A549 (cell line): Measurements from ENCODE around the gene CYP2D6. TPM values are rescaled to one million over a fixed set of nuclear protein-coding genes. Genes with fewer than 3 reads are reported as not detected.
"Not testable (repeated sequence)": the region's sequence is repeated elsewhere in the genome, so short reads cannot be mapped to it uniquely, and the experiment has no call there.

Experiments used
- ATAC-seq, 2 experiments: fragments of 200-7000 bp in 1 of 2; fragments of >200 bp in 1 of 2; cut with Nextera tagmentation in 1 of 2; cut with Tn5 transposase in 1 of 2; 3 replicates each; pipeline versions ENCODE4 v1.8.0 to v1.9.1; 2018 to 2020; ENCODE audit warnings: mild to moderate bottlenecking in 1 of 2, moderate library complexity in 1 of 2
- CTCF ChIA-PET: fragments of 300-600 bp; sonication (Branson Sonifier 250); formaldehyde crosslinking; extraction: SDS; loops from one replicate; lab custom pipeline; 2021; ENCODE audit warnings: antibody characterized with exemption, inconsistent platforms; lab: Yijun Ruan, JAX
- POLR2A ChIA-PET: fragments of 350-600 bp; formaldehyde crosslinking; extraction: SDS; loops from one replicate; lab custom pipeline; 2021; ENCODE audit warnings: antibody characterized with exemption, inconsistent platforms; lab: Yijun Ruan, JAX
- DNase-seq, 2 experiments: peaks; one replicate each; pipeline versions ENCODE4 v3.0.0 to v3.0.0-alpha.2; 2011 to 2016; ENCODE audit warnings: low read depth in 1 of 2, low spot score in 1 of 2
- FAIRE-seq: peaks from 2 replicates; lab custom pipeline; 2011; peaks lifted over from hg19 to GRCh38; lab: Jason Lieb, UNC
- H3K27ac ChIP-seq, 2 experiments: fragments of >200 bp; sonication (Bioruptor Twin); formaldehyde crosslinking; 3 replicates each; pipeline ENCODE4 v1.5.1; 2016 to 2017
- H3K4me1 ChIP-seq: fragments of >200 bp; sonication (Bioruptor Twin); formaldehyde crosslinking; 3 replicates; pipeline ENCODE4 v1.6.1; 2016
- H3K4me2 ChIP-seq: fragments of >200 bp; sonication (Bioruptor Twin); formaldehyde crosslinking; 3 replicates; pipeline ENCODE4 v1.6.1; 2016
- H3K4me3 ChIP-seq: fragments of >200 bp; sonication (Bioruptor Twin); formaldehyde crosslinking; 3 replicates; pipeline ENCODE4 v1.5.1; 2016
- H3K9me3 ChIP-seq: fragments of >200 bp; sonication (Bioruptor Twin); formaldehyde crosslinking; 3 replicates; pipeline ENCODE4 v1.6.1; 2016
- CHD2 ChIP-seq: fragments of 150-350 bp; IDR thresholded peaks from 2 replicates; pipeline ENCODE4 v1.6.1; 2014; ENCODE audit warnings: low read length; ENCODE audit not compliant: partially characterized antibody
- CHD4 ChIP-seq: fragments of 200-600 bp; sonication (generic); IDR thresholded peaks from 2 replicates; pipeline ENCODE4 v1.6.1; 2016; ENCODE audit warnings: antibody characterized with exemption, mild to moderate bottlenecking, borderline replicate concordance
- CTCF ChIP-seq: fragments of >200 bp; sonication (Bioruptor Twin); formaldehyde crosslinking; IDR thresholded peaks from 3 replicates; pipeline ENCODE4 v1.5.1; 2016
- FOSL2 ChIP-seq, 2 experiments: fragments of 450-650 bp in 1 of 2; fragments of >200 bp in 1 of 2; sonication (Bioruptor Twin) in 1 of 2; formaldehyde crosslinking; IDR thresholded peaks; 2 replicates each; pipeline versions ENCODE4 v1.5.0 to v1.6.1; 2016 to 2020; ENCODE audit warnings: mild to moderate bottlenecking in 1 of 2, moderate library complexity in 1 of 2
- FOXS1 ChIP-seq: fragments of 250-450 bp; sonication (Bioruptor Pico); IDR thresholded peaks from 2 replicates; pipeline ENCODE4 v1.5.0; 2020; ENCODE audit warnings: mild to moderate bottlenecking, moderate library complexity
- HDAC2 ChIP-seq: fragments of 200-600 bp; sonication (generic); IDR thresholded peaks from 2 replicates; pipeline ENCODE4 v1.6.1; 2016
- HMGXB4 ChIP-seq: fragments of 250-450 bp; sonication (Bioruptor Pico); IDR thresholded peaks from 2 replicates; pipeline ENCODE4 v1.5.0; 2021; ENCODE audit warnings: mild to moderate bottlenecking, moderate library complexity, borderline replicate concordance
- HOXA7 ChIP-seq: fragments of 250-450 bp; sonication (Bioruptor Pico); IDR thresholded peaks from 2 replicates; pipeline ENCODE4 v1.5.0; 2020; ENCODE audit warnings: mild to moderate bottlenecking, moderate library complexity
- JUN ChIP-seq, 2 experiments: fragments of >200 bp; sonication (Bioruptor Twin); formaldehyde crosslinking; IDR thresholded peaks; 2 replicates in 1 of 2; 3 replicates in 1 of 2; pipeline ENCODE4 v1.6.1; 2016 to 2017
- KDM1A ChIP-seq: fragments of 200-600 bp; sonication (generic); IDR thresholded peaks from 2 replicates; pipeline ENCODE4 v1.6.1; 2016; ENCODE audit warnings: low read depth, mild to moderate bottlenecking
- MAFK ChIP-seq: fragments of 450-650 bp; IDR thresholded peaks from 2 replicates; pipeline ENCODE4 v1.6.1; 2014; ENCODE audit not compliant: partially characterized antibody
- MAZ ChIP-seq: fragments of 150-350 bp; IDR thresholded peaks from 2 replicates; pipeline ENCODE4 v1.6.1; 2014; ENCODE audit warnings: antibody characterized with exemption, low read depth, low read length, borderline replicate concordance
- NR3C1 ChIP-seq: fragments of >200 bp; sonication (Bioruptor Twin); formaldehyde crosslinking; IDR thresholded peaks from 3 replicates; pipeline ENCODE4 v1.6.1; 2017
- PBX3 ChIP-seq: IDR thresholded peaks from 2 replicates; pipeline ENCODE4 v1.6.1; 2012
- RAD21 ChIP-seq, 2 experiments: fragments of >200 bp in 1 of 2; sonication (Bioruptor Twin) in 1 of 2; formaldehyde crosslinking in 1 of 2; IDR thresholded peaks in 1 of 2; conservative IDR thresholded peaks in 1 of 2; 2 replicates in 1 of 2; 3 replicates in 1 of 2; pipeline ENCODE4 v1.6.1; 2012 to 2018; ENCODE audit warnings: inconsistent platforms in 1 of 2
- RARB ChIP-seq: fragments of 250-450 bp; sonication (Bioruptor Pico); IDR thresholded peaks from 2 replicates; pipeline ENCODE4 v1.8.0; 2021; ENCODE audit warnings: mild to moderate bottlenecking, moderate library complexity
- RNF2 ChIP-seq: fragments of 200-600 bp; sonication (generic); IDR thresholded peaks from 2 replicates; pipeline ENCODE4 v1.6.1; 2016; ENCODE audit warnings: low read depth, mild to moderate bottlenecking, antibody characterized with exemption, moderate library complexity, borderline replicate concordance
- SMC3 ChIP-seq: fragments of >200 bp; sonication (Bioruptor Twin); formaldehyde crosslinking; IDR thresholded peaks from 3 replicates; pipeline ENCODE4 v1.6.1; 2018; ENCODE audit warnings: inconsistent platforms
- SREBF2 ChIP-seq: fragments of 450-650 bp; IDR thresholded peaks from 2 replicates; pipeline ENCODE4 v1.6.1; 2014; ENCODE audit warnings: mild to moderate bottlenecking, moderate library complexity
- WGBS: methylation state at CpG from one replicate; pipeline ENCODE4 v1.1.6; 2017; ENCODE audit errors: missing lambda C conversion rate; 5-methylcytosine and 5-hydroxymethylcytosine counted together
- polyA plus RNA-seq, 4 experiments: library from polyadenylated mRNA; depleted of rRNA in 3 of 4; stranded (reverse); fragments of >200 nt; fragmentation: RNase III in 1 of 4; extraction: RNeasy Plus Mini Kit Qiagen cat#74134 plus additional on column Dnase treatment in 1 of 4; gene quantifications; 2 replicates in 3 of 4; 3 replicates in 1 of 4; pipeline ENCODE4 v1.2.3, GENCODE V29; 2011 to 2017

CYP2D6 gene
- polyA plus RNA-seq, 2 of the 4 experiments (the other 2 are of a cell fraction): 0.59 to 0.63 TPM

- DNase-seq (no peak), FAIRE-seq (no peak), ATAC-seq (no peak)
- no peaks in the 10 kb centered on the region for H3K4me1 ChIP-seq
- ChIA-PET CTCF (interaction anchor here (0.5 kb wide), 1 partner anchor 228 kb away, joined by 3 read pairs; no protein-coding TSS in a partner anchor), POLR2A (no interaction called here)
- no peak overlapping the region for H3K4me3 ChIP-seq
- TF ChIP-seq MAZ (no peak), SREBF2 (no peak), HDAC2 (no peak), FOSL2 (IDR thresholded peaks at IDR 0.05) (no peak), FOSL2 (CRISPR knock-in tag; IDR thresholded peaks at IDR 0.05) (no peak), SMC3 (no peak), RNF2 (no peak), CHD2 (no peak), NR3C1 (no peak), MAFK (no peak), RAD21 (conservative IDR thresholded peaks at IDR 0.05 in 1 of 2, IDR thresholded peaks at IDR 0.05 in 1 of 2) (no peak)
- H3K4me2 ChIP-seq: no peak overlapping the region
- no peak overlapping the region for H3K27ac ChIP-seq
- 90% methylated on average over 2 of the region's 13 CpGs for WGBS
- H3K9me3 ChIP-seq: no peaks in the 10 kb centered on the region
These were observed 1.8 kb upstream of the CYP2D6 start for GRCh38 chr22:42132457-42132856.

GRCh38 chr22:42131562-42131961 lies 952 bp upstream of the CYP2D6 start:
- FAIRE-seq (no peak), ATAC-seq (no peak), DNase-seq (no peak)
- H3K4me1 ChIP-seq: no peaks in the 10 kb centered on the region
- H3K27ac ChIP-seq: no peak overlapping the region
- TF ChIP-seq HOXA7 (CRISPR knock-in tag) (no peak), CTCF (no peak), RARB (no peak), FOXS1 (no peak), KDM1A (no peak), JUN (IDR thresholded peaks at IDR 0.05) (no peak), CHD4 (no peak), HDAC2 (no peak), SREBF2 (no peak), HMGXB4 (CRISPR knock-in tag) (no peak), PBX3 (no peak)
- WGBS: 70% methylated on average over 6 of the region's 8 CpGs
- H3K9me3 ChIP-seq: no peaks in the 10 kb centered on the region
- CTCF ChIA-PET: no interaction called here
- no peak overlapping the region for H3K4me3 ChIP-seq
- POLR2A ChIA-PET: interaction anchor here (0.6 kb wide), 1 partner anchor 133 kb away, joined by 5 read pairs; no protein-coding TSS in a partner anchor
- H3K4me2 ChIP-seq: no peak overlapping the region

- ATAC-seq, H3K4me2 ChIP-seq, H3K27ac ChIP-seq, DNase-seq, FAIRE-seq, H3K4me3 ChIP-seq, CTCF ChIA-PET, H3K4me1 ChIP-seq, H3K9me3 ChIP-seq, POLR2A ChIA-PET: not testable (repeated sequence)
- 0% methylated on average over 1 of the region's 7 CpGs for WGBS
These were observed 428 bp downstream of the CYP2D6 start for GRCh38 chr22:42130182-42130581.

GRCh38 chr22:42128776-42129694 lies 1.6 kb downstream of the CYP2D6 start:
- POLR2A ChIA-PET, H3K4me1 ChIP-seq, FAIRE-seq, H3K9me3 ChIP-seq, H3K4me2 ChIP-seq, DNase-seq, CTCF ChIA-PET, H3K4me3 ChIP-seq, H3K27ac ChIP-seq, ATAC-seq: not testable (repeated sequence)
- WGBS: 91% methylated on average over 27 of the region's 65 CpGs

GRCh38 chr22:42128007-42128406 lies 2.6 kb downstream of the CYP2D6 start:
- POLR2A ChIA-PET, H3K9me3 ChIP-seq, H3K4me2 ChIP-seq, H3K4me1 ChIP-seq, ATAC-seq, DNase-seq, CTCF ChIA-PET, FAIRE-seq, H3K27ac ChIP-seq, H3K4me3 ChIP-seq: not testable (repeated sequence)
- 89% methylated on average over 11 of the region's 13 CpGs for WGBS
